Measurements from ENCODE around the gene FHDC1.

- TF ChIP-seq, protein P1, sequence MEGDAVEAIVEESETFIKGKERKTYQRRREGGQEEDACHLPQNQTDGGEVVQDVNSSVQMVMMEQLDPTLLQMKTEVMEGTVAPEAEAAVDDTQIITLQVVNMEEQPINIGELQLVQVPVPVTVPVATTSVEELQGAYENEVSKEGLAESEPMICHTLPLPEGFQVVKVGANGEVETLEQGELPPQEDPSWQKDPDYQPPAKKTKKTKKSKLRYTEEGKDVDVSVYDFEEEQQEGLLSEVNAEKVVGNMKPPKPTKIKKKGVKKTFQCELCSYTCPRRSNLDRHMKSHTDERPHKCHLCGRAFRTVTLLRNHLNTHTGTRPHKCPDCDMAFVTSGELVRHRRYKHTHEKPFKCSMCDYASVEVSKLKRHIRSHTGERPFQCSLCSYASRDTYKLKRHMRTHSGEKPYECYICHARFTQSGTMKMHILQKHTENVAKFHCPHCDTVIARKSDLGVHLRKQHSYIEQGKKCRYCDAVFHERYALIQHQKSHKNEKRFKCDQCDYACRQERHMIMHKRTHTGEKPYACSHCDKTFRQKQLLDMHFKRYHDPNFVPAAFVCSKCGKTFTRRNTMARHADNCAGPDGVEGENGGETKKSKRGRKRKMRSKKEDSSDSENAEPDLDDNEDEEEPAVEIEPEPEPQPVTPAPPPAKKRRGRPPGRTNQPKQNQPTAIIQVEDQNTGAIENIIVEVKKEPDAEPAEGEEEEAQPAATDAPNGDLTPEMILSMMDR (IDR thresholded peaks at IDR 0.05 in 8 of 11, conservative IDR thresholded peaks at IDR 0.05 in 3 of 11): no peak
- TF ChIP-seq POLR2AphosphoS5 (IDR thresholded peaks at IDR 0.05) (no peak), POLR2A (IDR thresholded peaks at IDR 0.05) (no peak)
These were observed 45.7 kb downstream of the FHDC1 start for GRCh38 chr4:152981842-152982241.
